Fibroblast of mammary gland (primary cell): ENCODE measurements around the gene USP12.

ENCODE experiments used
- DNase-seq: peaks from one replicate; pipeline ENCODE4 v3.0.0-alpha.2; 2010; ENCODE audit warnings: low read depth
- H3K4me3 ChIP-seq: 2 replicates; pipeline ENCODE4 v1.5.1; 2011; ENCODE audit warnings: low read depth, mild to moderate bottlenecking, low read length, moderate library complexity; ENCODE audit not compliant: control insufficient read depth
- CTCF ChIP-seq: conservative IDR thresholded peaks from 2 replicates; pipeline ENCODE4 v1.5.1; 2011; ENCODE audit warnings: low read depth, low read length, inconsistent platforms; ENCODE audit not compliant: control insufficient read depth, insufficient read depth

The USP12 gene

GRCh38 chr13:27117158-27117557, 54.5 kb downstream of the USP12 start:
- no peak for TF ChIP-seq CTCF
- DNase-seq = no peak
- H3K4me3 ChIP-seq = no peak overlapping the region

- DNase-seq = no peak
- no peak overlapping the region for H3K4me3 ChIP-seq
- TF ChIP-seq CTCF = no peak
Observed at GRCh38 chr13:27113436-27113835, 58.2 kb downstream of the USP12 start.

- H3K4me3 ChIP-seq = no peak overlapping the region
- DNase-seq = no peak
- no peak for TF ChIP-seq CTCF
Observed at GRCh38 chr13:27112006-27112405, 59.6 kb downstream of the USP12 start.

GRCh38 chr13:27110056-27110746, 61.4 kb downstream of the USP12 start:
- TF ChIP-seq CTCF = no peak
- no peak overlapping the region for H3K4me3 ChIP-seq
- DNase-seq = no peak

GRCh38 chr13:27106144-27106543, 65.5 kb downstream of the USP12 start:
- no peak for DNase-seq
- TF ChIP-seq CTCF = no peak
- no peak overlapping the region for H3K4me3 ChIP-seq

GRCh38 chr13:27104606-27105005, 67.0 kb downstream of the USP12 start:
- DNase-seq = no peak
- TF ChIP-seq CTCF = no peak
- H3K4me3 ChIP-seq = no peak overlapping the region

GRCh38 chr13:27101847-27102246, 69.8 kb downstream of the USP12 start:
- no peak for TF ChIP-seq CTCF
- no peak overlapping the region for H3K4me3 ChIP-seq
- no peak for DNase-seq
